Right renal pelvis (tissue), 4 donors: ENCODE results near the gene DCP1A. TPM values are rescaled to one million over a fixed set of nuclear protein-coding genes. Genes with fewer than 3 reads are reported as not detected.

Experiments
- DNase-seq, 4 donors: peaks; one replicate each; pipeline ENCODE4 v3.0.0-alpha.2; 2013; ENCODE audit warnings: low read depth in 4 of 4, low spot score in 3 of 4, missing footprints in 1 of 4
- polyA plus RNA-seq, 4 donors: library from polyadenylated mRNA; unstranded; fragments of 120-200 nt; gene quantifications; one replicate each; pipeline ENCODE4 v1.2.1, GENCODE V29; 2013; ENCODE audit not compliant: insufficient read length in 4 of 4

DCP1A gene
- polyA plus RNA-seq, 4 donors: 27.5 to 34.2 (median 30.8) TPM

DNA sequence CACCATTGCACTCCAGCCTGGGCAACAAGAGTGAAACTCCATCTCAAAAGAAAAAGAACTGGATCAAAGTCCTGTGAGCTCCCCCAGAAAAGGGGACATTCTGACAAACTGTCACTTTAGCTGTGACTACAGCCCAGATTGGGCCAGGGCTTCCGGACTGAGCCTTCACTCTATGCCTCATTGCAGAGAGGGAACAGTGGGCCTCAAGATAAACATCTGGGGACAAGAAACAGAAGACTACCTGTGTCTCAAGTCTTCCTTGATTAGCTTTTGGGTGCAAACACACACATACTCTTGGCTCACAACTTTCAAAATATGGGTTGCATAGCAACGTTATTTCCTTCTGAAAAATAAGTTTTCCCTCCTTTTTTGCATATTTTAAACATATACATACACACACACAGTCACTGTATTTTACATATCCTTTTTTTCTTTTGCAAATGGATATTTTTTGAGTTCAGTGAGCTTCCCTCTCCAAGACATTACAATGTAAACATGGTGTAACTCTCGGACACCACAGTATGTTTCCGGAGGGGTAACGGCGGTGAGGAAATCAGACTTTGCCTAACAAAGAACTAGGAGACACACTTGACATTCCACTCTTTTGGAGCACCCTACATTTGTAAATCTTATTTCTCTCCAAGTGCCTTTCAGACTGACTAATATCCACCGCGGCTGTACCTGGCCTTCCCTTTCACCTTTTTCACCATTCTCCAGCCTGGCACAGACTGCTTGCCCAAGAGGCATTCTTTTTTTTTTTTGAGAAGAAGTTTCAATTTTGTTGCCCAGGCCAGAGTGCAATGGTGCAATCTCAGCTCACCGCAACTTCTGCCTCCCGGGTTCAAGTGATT lies 95.0 kb downstream of the DCP1A start:
- no peak for DNase-seq

DNA sequence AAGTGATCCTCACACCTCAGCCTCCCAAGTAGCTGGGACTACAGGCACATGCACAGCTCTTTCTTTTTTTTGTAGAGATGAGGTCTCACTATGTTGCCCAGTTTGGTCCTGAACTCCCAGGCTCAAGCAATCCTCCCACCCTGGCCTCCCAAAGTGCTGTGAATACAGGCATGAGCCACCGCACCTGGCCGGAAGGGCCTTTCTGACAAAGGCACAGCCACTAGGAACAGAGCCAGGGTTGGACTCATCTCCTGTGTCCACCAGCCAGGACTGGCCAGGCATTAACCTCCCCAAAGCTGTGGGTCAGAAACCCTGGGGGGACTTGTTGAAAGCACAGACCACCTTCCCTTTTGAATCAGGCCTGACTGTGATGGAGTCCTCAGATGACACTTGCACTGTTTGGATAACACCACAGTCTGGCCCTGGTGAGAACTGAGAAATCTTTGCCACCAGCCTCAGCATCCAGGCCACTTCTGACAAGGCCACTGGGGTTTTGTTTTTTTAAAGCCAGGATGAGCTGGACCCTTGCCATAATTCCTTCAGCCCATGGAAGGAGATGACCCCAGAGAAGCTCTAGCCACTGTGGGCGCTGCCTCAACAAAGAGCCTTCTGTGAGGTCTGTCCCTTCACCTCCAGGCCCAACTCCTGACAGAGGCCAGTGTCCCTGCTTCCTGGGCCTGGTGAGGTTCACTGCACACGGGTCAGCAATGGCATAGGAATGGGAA lies 96.3 kb downstream of the DCP1A start:
- DNase-seq: no peak

DNA sequence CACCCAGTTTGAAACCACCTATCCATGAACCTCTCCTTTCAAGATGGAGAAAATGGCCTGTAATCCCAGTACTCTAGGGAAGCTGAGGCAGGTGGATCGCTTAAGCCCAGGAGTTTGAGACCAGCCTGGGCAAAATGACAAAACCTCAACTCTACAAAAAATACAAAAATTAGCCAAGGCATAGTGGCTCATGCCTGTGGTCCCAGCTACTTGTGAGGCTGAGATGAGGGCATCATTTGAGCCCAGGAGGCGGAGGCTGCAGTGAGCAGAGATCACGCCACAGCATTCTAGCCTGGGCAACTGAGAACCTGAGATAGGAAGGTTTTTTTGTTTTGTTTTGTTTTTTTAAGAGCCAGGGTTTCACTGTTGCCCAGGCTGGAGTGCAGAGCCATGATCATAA lies 96.9 kb downstream of the DCP1A start:
- no peak for DNase-seq

DNA sequence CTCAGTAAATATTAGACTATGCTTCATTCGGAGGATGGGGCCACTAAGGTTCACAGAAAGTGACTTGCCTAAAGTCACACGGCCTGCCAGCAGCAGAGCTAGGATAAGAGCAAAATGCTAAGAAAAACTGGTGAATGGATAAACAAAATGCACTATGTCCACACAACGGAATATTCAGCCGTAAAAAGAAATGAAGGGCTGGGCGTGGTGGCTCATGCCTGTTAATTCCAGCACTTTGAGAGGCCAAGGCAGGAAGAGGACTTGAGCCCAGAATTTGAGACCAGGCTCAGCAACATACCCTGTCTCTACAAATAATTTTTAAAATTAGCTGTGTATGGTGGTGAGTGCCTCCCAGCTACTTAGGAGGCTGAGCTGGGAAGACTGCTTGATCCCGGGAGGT lies 99.2 kb downstream of the DCP1A start:
- no peak for DNase-seq

DNA sequence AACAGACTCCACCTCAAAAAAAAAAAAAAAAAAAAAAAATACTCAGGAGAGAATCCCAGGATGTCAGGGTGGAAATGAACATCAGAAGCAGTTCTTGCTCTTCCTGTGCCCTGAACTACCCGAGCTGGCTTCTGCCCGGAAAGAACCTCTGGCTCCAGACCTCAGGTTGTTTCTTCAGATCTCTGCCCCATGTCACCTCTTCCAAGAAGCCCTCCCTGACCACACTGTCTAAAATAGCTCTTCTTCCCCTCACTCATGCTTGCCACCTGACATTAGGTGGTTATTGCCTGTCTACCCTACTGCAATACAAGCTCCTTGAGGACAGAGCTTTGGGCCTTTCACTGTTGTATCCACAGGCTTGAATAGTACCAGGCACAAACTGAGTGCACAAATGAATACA lies 99.7 kb downstream of the DCP1A start:
- no peak for DNase-seq

DNA sequence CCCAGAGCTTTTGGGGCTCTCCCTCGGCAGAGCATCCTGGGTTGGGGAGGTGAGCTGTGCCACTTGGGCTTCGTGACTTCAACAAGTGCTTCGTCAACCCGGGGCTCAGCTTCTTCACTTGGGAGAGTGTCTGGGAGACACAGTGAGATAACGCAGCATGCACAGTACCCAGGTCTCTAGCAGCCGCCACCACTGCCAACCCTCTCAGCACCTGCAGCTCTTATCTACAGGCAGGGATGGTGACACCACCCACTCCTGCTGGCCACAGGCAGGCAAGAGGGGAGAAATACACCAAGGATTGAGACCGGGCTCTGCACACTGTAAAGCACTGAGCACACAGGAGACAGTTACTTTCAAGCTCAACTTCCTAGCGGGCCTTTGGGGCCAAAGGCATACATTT lies 103.1 kb downstream of the DCP1A start:
- no peak for DNase-seq

DNA sequence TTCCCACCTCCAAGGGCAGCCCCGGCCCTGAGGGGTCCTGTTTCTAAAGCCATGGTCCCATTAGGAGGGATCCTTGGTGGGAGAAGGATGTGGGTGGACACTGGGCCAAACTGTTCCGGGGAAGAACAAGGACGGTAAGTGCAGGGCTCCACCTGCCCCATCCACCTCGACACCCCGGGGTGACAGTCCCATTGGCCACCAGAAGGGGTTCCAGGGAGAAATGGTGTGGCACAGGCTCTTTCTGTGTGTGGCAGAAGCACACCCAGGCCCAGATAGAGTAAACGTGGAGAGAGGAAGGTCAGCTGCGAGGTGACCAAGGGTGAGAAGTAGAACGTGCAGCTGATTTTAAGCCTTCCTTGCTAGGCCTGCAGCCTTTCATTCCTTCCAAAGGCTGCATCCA lies 103.6 kb downstream of the DCP1A start:
- DNase-seq: no peak

DNA sequence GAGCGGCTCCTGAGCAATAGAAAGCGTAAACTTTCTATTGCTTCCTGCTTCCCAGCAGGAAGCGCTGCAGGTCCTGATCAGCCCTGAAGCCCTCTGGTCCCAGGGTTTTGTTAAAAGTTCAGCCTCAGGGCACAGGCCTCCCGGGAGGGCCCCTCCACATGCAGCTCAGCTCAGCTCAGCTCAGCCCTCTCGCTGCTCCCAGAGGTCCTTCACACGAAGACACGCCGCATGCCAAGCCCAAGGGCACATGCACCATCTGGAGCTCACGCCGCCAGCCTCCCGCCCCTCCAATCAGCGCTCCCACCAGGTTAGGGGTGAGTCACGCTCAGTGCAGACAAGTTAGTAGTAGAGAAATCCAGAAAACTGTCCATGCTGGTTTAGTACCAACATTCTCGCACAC lies 104.2 kb downstream of the DCP1A start:
- DNase-seq: no peak

DNA sequence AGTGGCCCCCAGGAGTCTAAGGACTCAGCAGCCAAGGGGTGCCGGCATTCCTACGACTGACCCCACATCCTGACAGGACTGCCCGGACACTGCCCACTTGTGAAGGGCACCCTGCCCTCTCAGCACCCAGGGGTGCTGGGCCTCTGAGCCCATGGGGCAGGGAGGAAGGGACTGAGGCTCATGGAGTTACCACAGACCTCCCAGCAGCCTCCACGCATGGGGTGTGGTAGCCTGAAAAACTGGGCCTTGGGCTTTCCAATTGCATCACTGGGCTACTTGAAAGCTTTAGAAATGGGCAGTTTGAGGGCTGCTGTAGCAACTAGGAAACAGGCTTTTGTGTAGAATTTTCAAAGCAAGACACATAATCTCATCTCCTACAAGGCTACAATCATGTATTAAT lies 104.7 kb downstream of the DCP1A start:
- no peak for DNase-seq

DNA sequence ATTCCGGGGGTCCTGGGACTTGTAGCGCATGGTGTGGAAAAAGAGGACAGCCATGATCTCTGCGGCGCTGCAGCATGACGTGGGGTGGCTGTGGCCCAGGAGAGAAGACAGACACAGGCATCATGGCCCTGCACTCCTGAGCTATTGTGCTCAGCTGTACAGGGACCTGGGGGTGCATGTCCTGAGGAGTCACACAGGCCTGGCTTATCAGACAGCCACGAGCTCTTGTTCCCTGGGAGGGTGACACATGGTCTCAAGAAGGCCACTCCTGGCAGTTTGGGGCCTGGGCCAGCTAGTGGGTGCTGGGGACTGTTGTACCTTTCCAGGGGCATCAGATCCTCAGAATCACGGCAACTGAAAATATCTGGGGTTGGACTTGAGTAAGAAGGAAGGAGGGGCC lies 105.2 kb downstream of the DCP1A start:
- no peak for DNase-seq

DNA sequence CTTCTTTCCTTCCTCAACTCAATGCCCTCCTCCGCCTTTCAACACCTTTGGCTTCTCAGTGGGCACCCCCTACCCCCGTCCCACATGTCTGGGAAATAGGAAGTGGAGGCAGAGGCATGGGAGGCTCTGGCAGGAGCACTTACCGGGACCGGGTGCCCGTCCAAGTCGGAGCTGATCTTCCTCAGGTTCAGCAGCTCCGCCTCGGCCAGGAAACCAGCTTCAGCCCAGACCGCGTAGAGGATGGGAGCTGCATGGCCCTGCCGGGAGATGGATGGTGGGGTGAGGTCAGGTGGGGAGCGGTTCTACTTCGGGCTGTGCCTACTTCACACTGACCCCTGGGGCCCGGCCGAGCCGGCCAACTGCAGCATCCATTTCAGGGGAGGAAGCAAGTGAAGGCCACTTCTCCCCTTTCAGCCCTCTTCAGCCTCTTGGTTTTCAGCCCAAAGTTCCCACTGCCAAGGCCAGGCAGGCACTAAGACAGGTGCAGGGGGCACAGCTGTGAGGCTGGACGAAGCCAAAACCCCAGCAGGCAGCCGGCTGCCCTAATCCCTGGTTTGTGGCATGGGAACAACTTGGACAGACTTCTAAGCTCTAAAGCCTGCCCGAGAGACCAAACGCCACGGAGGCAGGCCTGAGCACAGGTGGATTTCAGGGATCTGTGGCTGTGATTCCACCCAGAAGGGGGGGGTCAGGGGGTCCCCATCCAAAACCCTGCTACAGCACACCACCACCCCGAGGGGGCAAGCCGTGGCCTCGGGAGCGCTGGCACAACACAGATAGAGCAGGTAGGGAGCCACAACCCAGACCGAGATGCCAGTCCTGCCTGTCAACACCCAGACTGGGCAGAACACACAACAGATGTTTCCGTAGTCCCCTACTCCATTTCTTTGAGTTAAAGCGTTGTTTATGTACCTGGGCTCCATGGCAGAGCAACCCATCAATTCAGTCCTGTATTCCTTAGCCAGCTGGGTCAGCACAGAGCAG lies 106.1 kb downstream of the DCP1A start:
- no peak for DNase-seq

DNA sequence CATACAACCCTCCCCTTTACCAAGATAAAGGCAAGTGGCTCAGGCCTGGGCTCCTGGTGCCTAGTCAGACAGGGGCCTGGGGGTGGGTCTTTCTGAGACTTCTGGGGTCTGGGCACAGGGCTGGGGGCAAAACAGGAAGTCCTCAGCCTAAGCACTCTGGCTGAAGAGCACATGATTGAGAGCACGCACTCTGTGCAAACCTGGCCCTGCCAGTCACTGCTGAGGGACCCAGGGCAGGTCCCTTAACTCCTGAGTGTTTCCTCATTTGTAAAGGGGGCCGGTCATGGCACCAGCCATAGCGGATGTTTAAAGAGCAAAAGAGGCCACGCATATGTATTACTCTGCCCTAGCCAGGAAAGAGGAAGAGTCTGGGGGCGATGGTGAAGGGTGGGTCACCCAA lies 107.5 kb downstream of the DCP1A start:
- no peak for DNase-seq

DNA sequence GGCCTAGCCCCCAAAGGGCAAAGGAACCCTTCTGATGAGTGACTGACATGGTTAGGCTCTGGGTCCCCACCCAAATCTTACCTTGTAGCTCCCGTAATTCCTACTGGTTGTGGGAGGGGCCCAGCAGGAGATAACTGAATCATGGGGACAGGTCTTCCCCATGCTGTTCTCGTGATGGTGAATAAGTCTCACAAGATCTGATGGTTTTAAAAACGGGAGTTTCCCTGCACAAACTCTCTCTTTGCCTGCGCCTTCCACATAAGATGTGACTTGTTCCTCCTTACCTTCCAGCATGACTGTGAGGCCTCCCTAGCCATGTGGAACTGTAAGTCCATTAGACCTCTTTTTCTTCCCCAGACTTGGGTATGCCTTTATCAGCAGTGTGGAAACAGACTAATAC lies 108.5 kb downstream of the DCP1A start:
- no peak for DNase-seq

DNA sequence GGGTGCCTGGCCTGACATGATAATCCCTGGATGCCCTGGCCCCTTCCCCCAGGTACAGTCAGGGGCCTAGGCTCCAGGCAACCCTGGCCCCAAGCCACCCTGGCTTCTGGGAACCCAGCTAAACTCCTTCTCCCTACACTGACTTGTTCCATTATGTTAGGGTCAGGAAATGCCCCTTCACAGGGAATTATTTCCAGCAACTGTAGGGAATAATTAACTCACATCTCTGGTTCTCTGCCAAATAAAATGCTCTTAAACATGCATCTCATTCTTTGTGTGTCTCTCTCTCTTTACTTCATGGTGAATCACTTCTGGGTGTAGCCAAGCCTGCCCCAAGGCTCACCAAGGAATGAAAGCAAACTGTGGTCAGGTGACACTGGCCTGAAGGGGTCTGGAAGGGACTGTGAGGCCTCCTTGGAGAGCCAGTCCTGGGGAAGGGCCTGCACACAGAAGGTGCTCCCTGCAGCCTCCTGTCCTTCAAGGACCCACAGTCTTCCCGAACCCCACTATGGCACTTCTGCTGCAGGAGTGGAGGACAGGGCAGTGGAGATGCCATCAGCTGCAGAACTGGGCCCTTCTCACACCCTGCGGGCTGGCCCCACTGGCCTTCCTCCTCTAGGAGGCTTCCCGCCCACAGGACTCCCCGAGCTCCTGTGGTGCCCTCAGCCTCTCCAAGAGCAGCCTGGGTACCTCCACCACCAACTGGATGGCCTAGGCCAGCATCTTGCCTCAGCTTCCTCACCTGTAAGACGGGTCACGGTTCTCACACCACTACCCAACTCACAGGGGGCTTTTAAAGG lies 109.1 kb downstream of the DCP1A start:
- DNase-seq: peak in 3 of 4 donors; percentile 64 to 74 (median 68)

DNA sequence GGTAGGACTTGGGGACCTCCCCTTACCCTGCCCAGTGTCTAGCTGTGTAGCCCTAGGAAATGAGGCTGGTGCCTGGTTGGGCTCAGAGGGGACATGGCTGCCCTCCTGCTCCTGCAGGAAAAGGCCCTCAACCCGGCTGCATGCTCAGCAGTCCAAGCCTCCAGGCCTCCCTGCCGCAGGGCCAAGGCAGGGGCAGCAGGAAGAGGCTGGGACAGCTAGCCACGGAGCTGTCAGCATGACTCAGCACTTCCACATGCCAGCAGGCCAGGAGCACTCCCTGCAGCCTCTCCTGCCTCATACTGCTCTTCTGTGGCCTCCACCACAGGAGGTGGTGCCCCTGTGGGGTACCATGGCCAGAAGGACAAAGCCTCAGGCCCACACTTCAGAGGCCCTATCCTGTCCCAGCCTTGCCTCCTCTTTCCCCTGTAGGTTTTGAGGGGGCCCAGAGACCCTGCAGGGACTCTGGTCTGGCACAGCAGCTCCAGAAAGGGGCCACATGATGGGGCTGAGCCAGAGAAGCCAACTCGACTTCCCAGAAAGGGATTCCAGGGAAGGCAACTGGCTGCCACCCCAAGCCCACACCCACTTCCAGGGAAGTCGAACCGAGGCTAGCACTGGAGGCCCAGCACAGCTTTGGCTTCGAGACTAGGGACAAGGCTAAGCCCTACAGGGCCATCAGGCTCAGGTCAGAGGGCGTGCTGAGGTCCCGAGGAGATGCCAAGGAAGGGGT lies 111.1 kb downstream of the DCP1A start:
- no peak for DNase-seq

DNA sequence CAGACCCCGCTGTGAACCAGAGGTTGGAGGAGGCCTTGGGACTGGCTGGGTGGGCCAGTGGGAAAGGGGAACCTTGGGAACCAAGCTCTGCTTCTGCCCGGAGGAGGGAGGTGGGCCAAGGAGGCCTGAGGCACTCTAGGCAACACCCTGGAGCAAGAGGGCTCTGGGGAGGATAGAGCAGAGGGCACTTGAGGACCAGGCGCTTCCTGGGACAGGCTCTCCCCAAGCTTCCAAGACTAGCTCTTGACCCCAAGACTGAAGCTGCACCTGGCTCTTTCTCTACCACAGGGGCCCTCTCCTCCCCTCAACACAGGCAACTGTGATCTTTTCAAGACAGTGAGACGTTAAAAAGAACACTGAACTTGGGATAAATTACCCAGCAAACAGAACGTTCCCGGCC lies 111.8 kb downstream of the DCP1A start:
- DNase-seq: no peak

DNA sequence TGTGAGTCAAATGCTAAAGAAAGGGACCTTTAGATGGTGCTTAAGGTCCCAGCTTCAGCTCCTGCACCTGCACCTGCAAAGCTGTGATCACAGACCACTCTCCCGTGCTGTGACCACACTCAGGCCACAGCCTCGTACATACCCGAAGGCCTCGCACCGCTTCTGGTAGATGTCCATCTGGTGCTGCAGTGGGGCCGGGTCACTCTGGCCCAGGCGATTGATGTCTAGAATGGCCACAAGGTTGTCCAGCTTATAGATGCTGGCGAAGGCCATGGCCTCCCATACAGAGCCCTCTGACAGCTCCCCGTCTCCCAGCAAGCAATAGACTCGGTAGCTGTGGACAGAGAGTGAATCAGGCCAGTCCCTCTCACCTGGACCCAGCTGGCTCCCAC lies 112.5 kb downstream of the DCP1A start:
- no peak for DNase-seq

DNA sequence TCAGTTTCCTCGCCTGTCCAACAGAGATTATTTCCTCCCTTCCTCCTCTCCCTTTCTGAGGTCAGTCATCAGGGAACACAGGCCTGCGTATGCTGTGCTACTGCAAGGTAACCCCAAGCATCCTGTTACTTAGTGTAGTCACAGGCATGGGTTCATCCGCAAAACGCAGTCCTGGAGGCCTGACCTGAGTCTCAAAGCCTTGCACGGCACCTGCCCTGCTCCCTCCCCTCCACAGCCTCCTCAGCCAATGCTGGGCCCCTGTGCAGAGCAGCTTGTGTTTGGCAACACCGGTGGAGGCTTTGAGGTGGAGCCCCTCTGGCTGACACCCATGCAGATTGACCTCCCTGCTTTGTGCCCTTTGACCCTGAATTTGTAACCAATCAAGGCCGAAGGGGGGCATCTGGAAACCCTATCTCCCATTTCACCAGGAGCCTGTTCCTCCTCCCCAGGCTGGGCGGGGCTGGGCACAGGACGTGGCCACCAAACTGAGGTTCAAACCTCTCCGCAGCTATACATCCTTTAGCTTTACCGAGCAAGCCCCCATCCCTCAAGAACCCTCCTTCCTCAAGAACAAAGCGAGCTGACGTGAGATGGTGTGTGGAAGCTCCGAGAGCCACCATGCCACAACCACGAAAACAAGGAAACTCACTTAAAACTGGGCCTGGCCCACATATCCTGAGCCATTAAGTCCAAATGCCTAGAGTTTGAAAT lies 113.1 kb downstream of the DCP1A start:
- no peak for DNase-seq
